RWPE2 (cell line): ENCODE results near the gene EIF1AD.

Experiments
- ATAC-seq: fragments of 200-7000 bp; cut with Tn5 transposase; 3 replicates; pipeline ENCODE4 v1.9.1; 2021; ENCODE audit warnings: low read depth
- DNase-seq: peaks from one replicate; pipeline ENCODE4 v3.0.0-alpha.2; 2020; ENCODE audit warnings: low spot score
- H3K27ac ChIP-seq: fragments of 450-650 bp; 2 replicates; pipeline ENCODE4 v1.5.1; 2017; ENCODE audit warnings: mild to moderate bottlenecking; ENCODE audit not compliant: poor library complexity, severe bottlenecking
- H3K27me3 ChIP-seq: fragments of 250-450 bp; sonication (Bioruptor Pico); 2 replicates; pipeline ENCODE4 v1.5.1; 2021; ENCODE audit warnings: mild to moderate bottlenecking, moderate library complexity; ENCODE audit not compliant: insufficient read depth, poor library complexity, severe bottlenecking
- H3K36me3 ChIP-seq: fragments of 250-450 bp; sonication (Bioruptor Pico); 2 replicates; pipeline ENCODE4 v1.5.1; 2020; ENCODE audit warnings: low read depth, mild to moderate bottlenecking, moderate library complexity
- H3K4me1 ChIP-seq: fragments of 250-450 bp; sonication (Bioruptor Pico); 2 replicates; pipeline ENCODE4 v1.5.1; 2021; ENCODE audit warnings: mild to moderate bottlenecking, moderate library complexity; ENCODE audit not compliant: insufficient read depth, poor library complexity, severe bottlenecking
- H3K4me3 ChIP-seq: fragments of 250-450 bp; sonication (Bioruptor Pico); 2 replicates; pipeline ENCODE4 v1.5.1; 2021; ENCODE audit warnings: mild to moderate bottlenecking, moderate library complexity; ENCODE audit not compliant: severe bottlenecking
- H3K9me3 ChIP-seq: fragments of 250-450 bp; sonication (Bioruptor Pico); 2 replicates; pipeline ENCODE4 v1.5.1; 2021; ENCODE audit warnings: mild to moderate bottlenecking, moderate library complexity; ENCODE audit not compliant: severe bottlenecking
- TF ChIP-seq, protein P1 (sequence below): fragments of 450-650 bp; IDR thresholded peaks from one replicate; pipeline ENCODE4 v1.5.1; 2017; ENCODE audit warnings: mild to moderate bottlenecking, moderate library complexity; ENCODE audit not compliant: poor library complexity, severe bottlenecking

The EIF1AD gene

DNA sequence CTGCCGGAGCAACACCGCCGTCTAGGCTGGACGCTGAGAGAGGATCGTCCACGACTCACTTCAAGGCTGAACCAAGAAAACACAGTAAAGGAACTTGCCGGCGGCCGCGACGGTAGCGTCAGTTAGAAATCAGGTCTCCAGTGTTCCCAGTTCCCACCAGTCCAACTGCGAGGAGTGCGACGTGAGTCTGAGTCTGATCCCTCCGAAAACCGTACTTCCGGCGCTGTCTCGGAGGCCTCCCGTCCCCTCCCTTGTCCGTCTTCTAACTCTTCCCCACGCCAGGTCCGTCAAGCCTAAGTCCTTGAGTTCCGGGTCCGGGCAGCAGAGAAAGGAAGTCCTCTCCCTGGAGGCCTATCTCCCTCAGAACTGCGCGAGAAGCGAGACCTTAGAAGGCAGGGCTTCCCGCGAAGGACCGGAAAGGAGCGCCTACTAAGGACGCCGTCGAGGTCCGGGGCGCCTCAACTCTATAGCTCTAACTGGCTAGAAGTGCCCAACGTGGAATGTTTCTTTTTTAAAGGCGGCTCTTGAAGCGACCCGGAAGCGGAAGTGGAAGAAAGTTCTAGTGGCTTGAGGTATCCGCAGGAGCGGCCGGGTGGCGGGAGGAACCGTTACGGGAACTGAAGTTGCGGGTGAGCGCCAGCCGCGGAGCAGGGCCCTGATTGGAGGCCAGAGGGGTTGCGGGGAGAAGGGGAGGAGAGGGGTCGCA is at the start of gene EIF1AD, which contains the start of gene BANF1:
Gene EIF1AD (minus strand): TSS at position 216 of the 706 bp plus-strand sequence. CDS start 1,768 bp downstream, outside the sequence.
Gene BANF1 (plus strand): TSS at position 562 of the 706 bp plus-strand sequence. CDS start 748 bp downstream, outside the sequence.
- ATAC-seq = peak; percentile 89
- Histone ChIP-seq H3K9me3 (no peaks in the 10 kb centered on the region), H3K4me1 (peaks cover 6% of the 10 kb centered on the region), H3K27me3 (no peaks in the 10 kb centered on the region), H3K27ac (peak within 1 kb of the TSS; percentile 80), H3K36me3 (peaks cover 60% of the 10 kb centered on the region), H3K4me3 (peak within 1 kb of the TSS; percentile 69)
- TF ChIP-seq, protein P1, sequence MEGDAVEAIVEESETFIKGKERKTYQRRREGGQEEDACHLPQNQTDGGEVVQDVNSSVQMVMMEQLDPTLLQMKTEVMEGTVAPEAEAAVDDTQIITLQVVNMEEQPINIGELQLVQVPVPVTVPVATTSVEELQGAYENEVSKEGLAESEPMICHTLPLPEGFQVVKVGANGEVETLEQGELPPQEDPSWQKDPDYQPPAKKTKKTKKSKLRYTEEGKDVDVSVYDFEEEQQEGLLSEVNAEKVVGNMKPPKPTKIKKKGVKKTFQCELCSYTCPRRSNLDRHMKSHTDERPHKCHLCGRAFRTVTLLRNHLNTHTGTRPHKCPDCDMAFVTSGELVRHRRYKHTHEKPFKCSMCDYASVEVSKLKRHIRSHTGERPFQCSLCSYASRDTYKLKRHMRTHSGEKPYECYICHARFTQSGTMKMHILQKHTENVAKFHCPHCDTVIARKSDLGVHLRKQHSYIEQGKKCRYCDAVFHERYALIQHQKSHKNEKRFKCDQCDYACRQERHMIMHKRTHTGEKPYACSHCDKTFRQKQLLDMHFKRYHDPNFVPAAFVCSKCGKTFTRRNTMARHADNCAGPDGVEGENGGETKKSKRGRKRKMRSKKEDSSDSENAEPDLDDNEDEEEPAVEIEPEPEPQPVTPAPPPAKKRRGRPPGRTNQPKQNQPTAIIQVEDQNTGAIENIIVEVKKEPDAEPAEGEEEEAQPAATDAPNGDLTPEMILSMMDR = no peak
- peak; percentile 94 for DNase-seq

GRCh38 chr11:66051371-66051765 is 49.4 kb upstream of the EIF1AD start:
- TF ChIP-seq, protein P1 = no peak
- peaks cover 14% of the 10 kb centered on the region for H3K4me1 ChIP-seq
- H3K27ac ChIP-seq = peak overlapping the region; percentile 71
- no peak for ATAC-seq
- no peaks in the 10 kb centered on the region for H3K9me3 ChIP-seq
- H3K36me3 ChIP-seq = peaks cover 37% of the 10 kb centered on the region
- no peaks in the 10 kb centered on the region for H3K27me3 ChIP-seq
- DNase-seq = no peak
- H3K4me3 ChIP-seq = peak overlapping the region; percentile 88

GRCh38 chr11:66050581-66051231 is 48.7 kb upstream of the EIF1AD start:
- no peaks in the 10 kb centered on the region for H3K27me3 ChIP-seq
- no peaks in the 10 kb centered on the region for H3K9me3 ChIP-seq
- no peak overlapping the region for H3K4me3 ChIP-seq
- ATAC-seq (no peak), DNase-seq (no peak)
- H3K36me3 ChIP-seq = peaks cover 32% of the 10 kb centered on the region
- TF ChIP-seq, protein P1 = no peak
- peak overlapping the region; percentile 71 for H3K27ac ChIP-seq
- peaks cover 14% of the 10 kb centered on the region for H3K4me1 ChIP-seq

DNA sequence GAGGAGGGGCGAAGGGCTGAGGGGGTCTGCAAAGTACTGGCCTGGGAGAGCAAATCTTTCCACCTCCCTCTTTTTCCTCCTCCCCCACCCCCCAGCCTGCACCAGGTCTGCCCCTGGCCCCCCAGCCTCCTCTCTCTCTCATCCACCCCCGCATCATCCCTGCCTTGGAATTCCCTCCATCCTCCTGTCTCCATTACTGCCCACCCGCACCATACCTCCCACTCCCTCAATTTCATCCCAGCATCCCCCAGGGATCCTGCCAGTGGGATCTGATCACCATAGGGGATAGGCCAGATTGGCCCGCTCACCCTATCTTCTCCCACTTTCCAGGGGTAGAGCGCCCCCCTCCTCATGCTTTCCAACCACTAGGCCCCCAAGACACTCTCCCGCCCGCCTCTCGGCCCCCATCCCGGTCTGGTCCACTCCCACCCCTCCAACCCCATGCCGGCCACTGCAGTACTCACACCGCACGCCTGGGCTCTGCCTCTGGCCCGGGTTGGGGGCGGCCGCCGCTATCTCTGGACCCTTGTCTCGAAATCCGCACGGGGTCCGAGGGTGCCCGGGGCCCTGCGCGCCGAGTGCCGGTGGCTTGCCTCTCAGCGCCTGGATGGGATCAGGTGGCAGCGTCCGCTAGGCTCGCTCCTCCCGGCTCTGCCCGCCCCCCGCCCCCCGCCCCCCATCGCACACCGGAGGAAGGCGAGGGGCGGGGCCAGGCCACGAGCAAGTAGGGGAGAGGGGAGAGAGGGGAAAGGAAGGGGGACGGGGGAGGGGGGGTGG is 46.8 kb upstream of the EIF1AD start, which contains the start of gene GAL3ST3:
Gene GAL3ST3 (minus strand): TSS at position 615 of the 777 bp plus-strand sequence. CDS start 3,746 bp downstream, outside the sequence.
- Histone ChIP-seq H3K36me3 (peaks cover 12% of the 10 kb centered on the region), H3K9me3 (no peaks in the 10 kb centered on the region), H3K4me1 (peaks cover 14% of the 10 kb centered on the region), H3K27ac (no peak within 1 kb of the TSS), H3K27me3 (no peaks in the 10 kb centered on the region), H3K4me3 (no peak within 1 kb of the TSS)
- DNase-seq (no peak), ATAC-seq (no peak)
- TF ChIP-seq, protein P1 = no peak
